GM12874 (cell line): ENCODE measurements around the gene PTPN14.

Experiments
- TF ChIP-seq, protein P1 (sequence below): IDR thresholded peaks from 2 replicates; pipeline ENCODE4 v1.5.1; 2011; ENCODE audit warnings: low read depth, mild to moderate bottlenecking, control low read depth, low read length, moderate library complexity; ENCODE audit not compliant: insufficient read depth

The PTPN14 gene

DNA sequence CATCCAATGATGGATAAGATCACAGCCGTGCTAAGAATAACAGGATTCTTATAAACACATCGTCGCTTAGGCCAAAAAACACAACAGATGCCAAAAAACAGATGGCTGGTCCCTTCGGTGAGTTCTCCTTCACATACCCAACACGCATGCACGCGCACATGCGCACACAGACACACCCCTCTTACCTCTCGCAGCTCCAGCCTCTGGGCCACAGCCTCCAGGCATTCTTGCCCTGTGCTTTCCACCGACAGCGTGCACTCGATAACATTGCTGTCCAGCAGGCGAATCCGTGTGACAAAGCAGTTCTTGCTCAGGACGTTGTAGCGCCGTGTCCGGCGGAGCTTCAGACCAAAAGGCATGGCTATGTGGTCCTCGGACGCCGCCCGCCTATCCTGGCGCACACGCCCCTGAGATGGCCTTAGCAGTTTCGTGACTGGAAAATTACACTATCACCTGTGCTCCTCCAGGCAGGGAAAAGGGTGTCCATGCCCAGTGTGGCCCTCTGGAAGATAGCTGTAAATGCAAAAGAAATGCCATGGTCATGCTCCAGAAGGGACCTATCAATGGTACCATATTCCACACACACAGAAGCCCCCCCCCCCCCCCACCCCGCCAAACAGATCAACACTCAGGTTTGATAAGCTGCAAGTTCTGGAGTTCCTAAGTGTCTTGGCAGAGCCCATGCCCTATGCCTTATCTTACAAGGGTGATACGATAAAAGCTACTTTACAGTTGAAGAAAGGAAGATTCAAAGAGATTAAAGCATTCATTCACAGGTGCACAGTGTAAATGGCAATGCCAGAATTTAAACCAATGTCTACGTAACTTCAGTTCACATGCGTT lies 86.7 kb downstream of the PTPN14 start:
- TF ChIP-seq, protein P1, sequence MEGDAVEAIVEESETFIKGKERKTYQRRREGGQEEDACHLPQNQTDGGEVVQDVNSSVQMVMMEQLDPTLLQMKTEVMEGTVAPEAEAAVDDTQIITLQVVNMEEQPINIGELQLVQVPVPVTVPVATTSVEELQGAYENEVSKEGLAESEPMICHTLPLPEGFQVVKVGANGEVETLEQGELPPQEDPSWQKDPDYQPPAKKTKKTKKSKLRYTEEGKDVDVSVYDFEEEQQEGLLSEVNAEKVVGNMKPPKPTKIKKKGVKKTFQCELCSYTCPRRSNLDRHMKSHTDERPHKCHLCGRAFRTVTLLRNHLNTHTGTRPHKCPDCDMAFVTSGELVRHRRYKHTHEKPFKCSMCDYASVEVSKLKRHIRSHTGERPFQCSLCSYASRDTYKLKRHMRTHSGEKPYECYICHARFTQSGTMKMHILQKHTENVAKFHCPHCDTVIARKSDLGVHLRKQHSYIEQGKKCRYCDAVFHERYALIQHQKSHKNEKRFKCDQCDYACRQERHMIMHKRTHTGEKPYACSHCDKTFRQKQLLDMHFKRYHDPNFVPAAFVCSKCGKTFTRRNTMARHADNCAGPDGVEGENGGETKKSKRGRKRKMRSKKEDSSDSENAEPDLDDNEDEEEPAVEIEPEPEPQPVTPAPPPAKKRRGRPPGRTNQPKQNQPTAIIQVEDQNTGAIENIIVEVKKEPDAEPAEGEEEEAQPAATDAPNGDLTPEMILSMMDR, result no peak

DNA sequence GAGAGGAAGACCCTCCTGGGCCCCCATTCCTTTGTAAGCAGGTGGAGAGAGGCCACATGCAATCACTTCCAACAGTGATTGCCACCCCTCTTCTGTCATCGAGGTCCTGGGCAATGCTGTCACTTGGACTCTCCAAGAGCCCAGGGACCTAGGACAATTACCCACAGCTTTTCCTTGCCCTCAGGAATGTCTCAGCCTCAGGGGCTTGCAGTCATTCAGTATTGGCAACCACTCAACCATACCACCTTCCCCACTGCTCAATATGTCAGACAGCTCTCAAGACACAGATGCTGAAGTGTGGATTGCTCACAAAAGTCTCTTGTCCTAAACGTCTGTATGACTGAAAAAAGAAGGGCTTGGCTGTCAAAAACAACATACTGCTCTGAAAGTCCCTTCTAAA lies 87.8 kb downstream of the PTPN14 start:
- TF ChIP-seq, protein P1, result no peak

DNA sequence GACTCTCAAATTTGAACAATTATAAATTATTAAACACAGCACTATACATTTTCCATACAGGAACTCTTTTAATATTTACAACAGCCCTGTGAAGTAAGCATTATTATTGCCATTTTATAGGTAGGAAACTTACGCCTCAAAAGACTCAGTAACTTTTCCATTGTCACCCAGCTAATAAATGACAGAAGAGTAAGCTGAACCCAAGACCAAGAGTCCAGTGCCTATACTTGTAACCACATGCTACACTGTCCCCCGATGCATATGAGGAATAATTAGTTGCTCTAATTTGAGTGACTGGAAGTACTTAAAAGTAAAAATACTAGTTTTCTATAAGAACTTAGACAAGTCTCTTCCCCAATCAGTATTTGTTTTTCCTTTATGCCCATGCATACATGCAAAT lies 88.5 kb downstream of the PTPN14 start:
- TF ChIP-seq, protein P1, result no peak

DNA sequence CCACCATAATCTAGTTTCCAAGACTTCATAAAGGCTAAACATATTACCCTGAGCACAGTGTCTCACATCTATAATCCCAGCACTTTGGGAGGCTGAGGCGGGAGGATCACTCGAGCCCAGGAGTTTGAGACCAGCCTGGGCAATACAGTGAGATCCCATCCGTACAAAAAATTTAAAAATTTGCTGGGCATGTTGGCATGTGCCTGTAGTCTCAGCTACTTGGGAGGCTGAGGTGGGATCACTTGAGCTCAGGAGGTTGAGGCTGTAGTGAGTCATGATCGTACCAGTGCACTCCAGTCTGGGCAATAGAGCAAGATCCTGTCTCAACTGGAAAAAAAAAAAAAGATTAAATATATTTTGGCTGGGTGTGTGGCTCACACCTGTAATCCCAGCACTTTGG lies 90.1 kb downstream of the PTPN14 start:
- TF ChIP-seq, protein P1, result no peak

DNA sequence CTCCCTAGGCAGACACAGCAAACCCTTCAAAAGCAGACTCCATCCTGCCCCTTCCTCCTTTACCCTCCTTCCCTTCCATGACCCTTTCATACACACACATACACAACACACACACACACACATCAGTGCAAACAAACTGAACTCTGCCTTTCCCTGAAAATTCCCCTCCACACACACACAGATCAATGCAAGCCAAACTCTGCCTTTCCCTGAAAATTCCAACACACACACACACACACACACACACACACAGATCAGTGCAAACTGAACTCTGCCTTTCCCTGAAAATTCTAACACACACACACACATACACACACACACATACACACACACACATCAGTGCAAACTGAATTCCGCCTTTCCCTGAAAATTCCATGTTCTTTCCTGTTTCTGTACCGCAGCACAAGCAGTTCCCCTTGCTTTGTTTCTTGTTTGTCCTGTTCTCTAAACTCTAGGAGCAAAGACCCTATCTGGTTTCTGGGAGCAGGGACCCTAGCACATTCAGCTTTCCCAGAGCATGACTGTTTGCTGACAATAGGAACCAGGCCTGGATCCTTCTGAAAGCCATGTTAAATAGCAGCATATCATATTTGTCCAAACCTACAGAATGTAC lies 91.0 kb downstream of the PTPN14 start:
- TF ChIP-seq, protein P1, result no peak

DNA sequence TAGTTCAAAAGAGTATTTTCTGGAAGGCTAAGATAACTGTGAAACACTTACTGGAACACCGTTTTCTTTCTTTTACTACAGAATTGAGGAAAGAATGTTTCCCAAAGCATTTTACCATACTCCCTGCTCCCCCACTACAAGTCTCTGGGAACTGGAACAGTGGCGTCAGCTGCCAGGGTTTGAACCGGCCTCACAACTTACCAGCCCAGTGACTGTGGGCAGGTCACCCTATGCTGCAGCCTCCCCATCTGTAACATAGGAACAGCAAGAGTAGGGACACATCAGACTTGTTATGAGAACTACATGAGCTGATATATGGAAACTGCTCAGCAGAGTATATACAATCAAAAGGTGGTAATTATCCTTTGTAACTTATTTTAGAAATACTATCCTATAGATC lies 91.5 kb downstream of the PTPN14 start:
- TF ChIP-seq, protein P1, result no peak

DNA sequence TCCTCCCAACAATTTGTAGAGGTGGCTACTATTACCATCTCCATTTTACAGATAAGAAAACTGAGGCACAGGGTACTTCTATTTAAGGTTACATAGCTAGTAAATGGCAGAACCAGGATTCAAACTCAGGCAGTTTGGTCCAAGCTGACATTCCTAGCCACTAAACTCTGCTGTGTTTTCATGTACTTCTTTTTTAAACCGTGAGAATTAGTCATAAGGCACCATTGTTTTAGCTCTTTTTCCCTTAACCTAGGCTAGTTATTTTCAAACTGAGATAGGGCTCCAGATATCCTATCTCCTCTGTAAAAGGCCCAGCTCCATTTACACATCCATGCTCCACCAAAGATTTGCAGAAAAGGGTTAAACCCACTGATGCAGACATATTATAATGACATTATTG lies 92.9 kb downstream of the PTPN14 start:
- TF ChIP-seq, protein P1, result no peak
